Dermis microvascular lymphatic vessel endothelial cell (primary cell): ENCODE measurements around the gene ASB9. TPM values are rescaled to one million over a fixed set of nuclear protein-coding genes. Genes with fewer than 3 reads are reported as not detected.
"Not testable (repeated sequence)": the region's sequence is repeated elsewhere in the genome, so short reads cannot be mapped to it uniquely, and the experiment has no call there.

ENCODE experiments used
- DNase-seq, 2 donors: peaks; one replicate each; pipeline versions ENCODE4 v3.0.0 to v3.0.0-alpha.2; 2010; ENCODE audit warnings: low read depth in 2 of 2
- total RNA-seq: library from RNA; depleted of rRNA; stranded (reverse); fragments of >200 nt; gene quantifications from 2 replicates; pipeline ENCODE4 v1.2.1, GENCODE V29; 2014

Gene ASB9
- 2.9 and 4.1 TPM in 2 replicates for total RNA-seq

GRCh38 chrX:15269618-15270521, at the start of gene ASB9:
Gene ASB9, minus strand, starts transcription at chrX:15270083. Its CDS starts 209 bp downstream, at chrX:15269874.
- peak; percentile 10 to 75 for DNase-seq

- DNase-seq, result no peak
Measured at GRCh38 chrX:15319075-15319474, 49.2 kb upstream of the ASB9 start.

- no peak for DNase-seq
Measured at GRCh38 chrX:15315509-15315908, 45.6 kb upstream of the ASB9 start, which contains the start of gene ASB11. Gene ASB11, minus strand, starts transcription at chrX:15315640. Its CDS starts 35 bp downstream, at chrX:15315605.

GRCh38 chrX:15314472-15314871, 44.6 kb upstream of the ASB9 start:
- DNase-seq, result no peak

- DNase-seq, result no peak
Measured at GRCh38 chrX:15311119-15311518, 41.2 kb upstream of the ASB9 start.

GRCh38 chrX:15310117-15310516, 40.2 kb upstream of the ASB9 start:
- DNase-seq, result peak in 1 of 2 donors; percentile 87

- DNase-seq, result not testable (repeated sequence)
Measured at GRCh38 chrX:15305899-15306298, 36.0 kb upstream of the ASB9 start.

GRCh38 chrX:15301924-15302323, 32.0 kb upstream of the ASB9 start:
- DNase-seq, result no peak

GRCh38 chrX:15299941-15300851, 30.3 kb upstream of the ASB9 start:
- peak; percentile 25 to 44 for DNase-seq

- no peak for DNase-seq
Measured at GRCh38 chrX:15298780-15299179, 28.9 kb upstream of the ASB9 start.

GRCh38 chrX:15298201-15298600, 28.3 kb upstream of the ASB9 start:
- DNase-seq, result peak; percentile 76 to 81

- no peak for DNase-seq
Measured at GRCh38 chrX:15293451-15293850, 23.6 kb upstream of the ASB9 start.

GRCh38 chrX:15292861-15293260, 23.0 kb upstream of the ASB9 start:
- DNase-seq, result peak in 1 of 2 donors; percentile 3

- no peak for DNase-seq
Measured at GRCh38 chrX:15277604-15278003, 7.7 kb upstream of the ASB9 start.

GRCh38 chrX:15274946-15275345, 5.1 kb upstream of the ASB9 start:
- no peak for DNase-seq

GRCh38 chrX:15273275-15273674, 3.4 kb upstream of the ASB9 start:
- not testable (repeated sequence) for DNase-seq

GRCh38 chrX:15271757-15272156, 1.9 kb upstream of the ASB9 start:
- DNase-seq, result no peak

GRCh38 chrX:15269120-15269519, 763 bp downstream of the ASB9 start:
- DNase-seq, result no peak

- no peak for DNase-seq
Measured at GRCh38 chrX:15254852-15255251, 15.0 kb downstream of the ASB9 start.

- DNase-seq, result no peak
Measured at GRCh38 chrX:15245896-15246295, 24.0 kb downstream of the ASB9 start.

GRCh38 chrX:15244421-15244820, 25.5 kb downstream of the ASB9 start:
- no peak for DNase-seq
